Neural crest cell (in vitro differentiated cells): ENCODE results near the gene LTBP1. TPM values are rescaled to one million over a fixed set of nuclear protein-coding genes. Genes with fewer than 3 reads are reported as not detected.
A peak's percentile ranks its signal among the peaks of the same experiment; 100 is the strongest.

Experiments
- DNase-seq: peaks from one replicate; pipeline ENCODE4 v3.0.0; 2021; ENCODE audit warnings: low read depth, mixed read lengths, low spot score
- H3K27ac Mint-ChIP-seq: one replicate; pipeline ENCODE4 v1.8.0; 2021; ENCODE audit warnings: mild to moderate bottlenecking, mixed read lengths; ENCODE audit not compliant: unreplicated experiment
- H3K27me3 Mint-ChIP-seq: 2 replicates; pipeline ENCODE4 v1.8.0; 2021; ENCODE audit warnings: low read depth, mild to moderate bottlenecking, mixed read lengths
- H3K36me3 Mint-ChIP-seq: 2 replicates; pipeline ENCODE4 v1.8.0; 2021; ENCODE audit warnings: low read depth, mild to moderate bottlenecking, mixed read lengths
- H3K4me1 Mint-ChIP-seq: 2 replicates; pipeline ENCODE4 v1.8.0; 2021; ENCODE audit warnings: mixed read lengths
- H3K4me3 Mint-ChIP-seq: one replicate; pipeline ENCODE4 v1.8.0; 2021; ENCODE audit warnings: mild to moderate bottlenecking, mixed read lengths
- H3K9me3 Mint-ChIP-seq: 2 replicates; pipeline ENCODE4 v1.8.0; 2021; ENCODE audit warnings: mixed read lengths
- total RNA-seq: library from RNA; stranded (reverse); gene quantifications from 2 replicates; pipeline ENCODE4 v1.2.1, GENCODE V29; 2021
- TF ChIP-seq, protein P1 (sequence below): fragments of 200-600 bp; sonication (generic); conservative IDR thresholded peaks from 2 replicates; pipeline ENCODE4 v1.5.0; 2021; ENCODE audit warnings: antibody characterized with exemption, mild to moderate bottlenecking

Gene LTBP1
- total RNA-seq, 1 donor from 2014 or later = 30.2 TPM

DNA sequence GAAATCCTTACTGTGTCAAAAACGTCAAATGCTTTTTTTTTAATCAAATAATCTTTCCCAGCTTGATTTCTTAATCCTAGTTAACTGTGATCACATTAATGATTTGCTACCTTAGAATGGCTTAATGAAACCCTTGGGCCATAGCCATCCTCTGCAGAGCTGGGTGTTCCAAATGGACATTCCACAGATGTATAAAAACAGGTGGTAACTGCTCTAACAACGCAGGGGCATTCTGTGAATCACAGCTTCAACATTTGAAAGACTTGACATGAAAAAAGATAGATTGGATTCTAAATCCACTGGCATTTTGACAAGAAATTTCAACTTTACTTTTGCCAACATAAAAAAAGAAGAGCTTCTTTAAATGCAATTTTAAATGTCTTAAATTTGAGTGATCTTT lies 459.9 kb downstream of the LTBP1 start:
- Mint-ChIP-seq H3K27me3 (no peaks in the 10 kb centered on the region), H3K4me1 (no peaks in the 10 kb centered on the region), H3K27ac (no peak overlapping the region), H3K36me3 (peaks cover 3% of the 10 kb centered on the region), H3K4me3 (no peak overlapping the region), H3K9me3 (peaks cover 6% of the 10 kb centered on the region)
- DNase-seq = no peak
- TF ChIP-seq, protein P1, sequence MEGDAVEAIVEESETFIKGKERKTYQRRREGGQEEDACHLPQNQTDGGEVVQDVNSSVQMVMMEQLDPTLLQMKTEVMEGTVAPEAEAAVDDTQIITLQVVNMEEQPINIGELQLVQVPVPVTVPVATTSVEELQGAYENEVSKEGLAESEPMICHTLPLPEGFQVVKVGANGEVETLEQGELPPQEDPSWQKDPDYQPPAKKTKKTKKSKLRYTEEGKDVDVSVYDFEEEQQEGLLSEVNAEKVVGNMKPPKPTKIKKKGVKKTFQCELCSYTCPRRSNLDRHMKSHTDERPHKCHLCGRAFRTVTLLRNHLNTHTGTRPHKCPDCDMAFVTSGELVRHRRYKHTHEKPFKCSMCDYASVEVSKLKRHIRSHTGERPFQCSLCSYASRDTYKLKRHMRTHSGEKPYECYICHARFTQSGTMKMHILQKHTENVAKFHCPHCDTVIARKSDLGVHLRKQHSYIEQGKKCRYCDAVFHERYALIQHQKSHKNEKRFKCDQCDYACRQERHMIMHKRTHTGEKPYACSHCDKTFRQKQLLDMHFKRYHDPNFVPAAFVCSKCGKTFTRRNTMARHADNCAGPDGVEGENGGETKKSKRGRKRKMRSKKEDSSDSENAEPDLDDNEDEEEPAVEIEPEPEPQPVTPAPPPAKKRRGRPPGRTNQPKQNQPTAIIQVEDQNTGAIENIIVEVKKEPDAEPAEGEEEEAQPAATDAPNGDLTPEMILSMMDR = no peak

DNA sequence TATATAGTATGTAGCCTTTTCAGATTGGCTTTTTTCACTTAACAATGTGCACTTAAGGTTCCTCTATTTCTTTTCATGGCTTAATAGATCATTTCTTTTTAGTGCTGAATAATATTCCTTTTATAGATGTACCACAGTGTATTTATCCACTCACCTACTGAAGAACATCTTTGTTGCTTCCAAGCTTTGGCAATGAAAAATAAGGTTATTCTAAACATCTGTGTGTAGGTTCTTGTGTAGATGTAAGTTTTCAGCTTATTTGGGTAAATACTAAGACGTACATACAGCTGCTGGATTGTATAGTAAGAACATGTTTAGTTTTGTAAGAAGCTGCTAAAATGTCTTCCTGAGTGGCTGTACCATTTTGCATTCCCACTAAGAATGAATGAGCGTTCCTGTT lies 461.4 kb downstream of the LTBP1 start:
- no peaks in the 10 kb centered on the region for H3K27me3 Mint-ChIP-seq
- H3K4me3 Mint-ChIP-seq = no peak overlapping the region
- peaks cover 3% of the 10 kb centered on the region for H3K36me3 Mint-ChIP-seq
- H3K27ac Mint-ChIP-seq = no peak overlapping the region
- DNase-seq = no peak
- peaks cover 6% of the 10 kb centered on the region for H3K9me3 Mint-ChIP-seq
- TF ChIP-seq, protein P1 = no peak
- H3K4me1 Mint-ChIP-seq = no peaks in the 10 kb centered on the region

DNA sequence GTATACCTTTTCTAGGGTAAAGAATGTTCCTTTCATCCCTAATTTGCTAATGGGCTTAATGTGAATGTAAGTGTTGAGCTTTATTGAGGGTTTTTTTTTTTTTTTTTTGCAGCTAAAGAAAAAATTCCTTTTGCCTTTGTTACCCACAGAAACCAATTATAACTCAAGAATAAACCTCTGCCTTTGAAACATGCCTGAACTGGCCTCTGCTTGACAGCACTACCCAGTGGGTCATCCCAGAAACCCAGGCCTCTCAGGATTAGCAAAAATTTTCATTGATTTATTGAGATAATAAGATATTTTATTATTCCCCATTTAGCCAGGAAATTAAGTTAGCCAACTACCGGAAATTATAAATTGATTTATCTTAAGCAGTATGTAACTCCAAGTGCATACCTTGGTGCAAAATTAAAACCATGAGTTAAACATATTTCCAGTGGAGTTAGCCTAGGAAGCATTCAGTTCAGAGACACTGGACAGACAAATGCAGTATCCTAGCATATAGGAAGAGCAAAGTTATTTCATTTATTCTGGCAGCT lies 462.7 kb downstream of the LTBP1 start:
- H3K4me3 Mint-ChIP-seq = no peak overlapping the region
- H3K4me1 Mint-ChIP-seq = no peaks in the 10 kb centered on the region
- DNase-seq = no peak
- H3K27me3 Mint-ChIP-seq = no peaks in the 10 kb centered on the region
- TF ChIP-seq, protein P1 = no peak
- H3K36me3 Mint-ChIP-seq = peaks cover 3% of the 10 kb centered on the region
- no peak overlapping the region for H3K27ac Mint-ChIP-seq
- peaks cover 6% of the 10 kb centered on the region for H3K9me3 Mint-ChIP-seq

DNA sequence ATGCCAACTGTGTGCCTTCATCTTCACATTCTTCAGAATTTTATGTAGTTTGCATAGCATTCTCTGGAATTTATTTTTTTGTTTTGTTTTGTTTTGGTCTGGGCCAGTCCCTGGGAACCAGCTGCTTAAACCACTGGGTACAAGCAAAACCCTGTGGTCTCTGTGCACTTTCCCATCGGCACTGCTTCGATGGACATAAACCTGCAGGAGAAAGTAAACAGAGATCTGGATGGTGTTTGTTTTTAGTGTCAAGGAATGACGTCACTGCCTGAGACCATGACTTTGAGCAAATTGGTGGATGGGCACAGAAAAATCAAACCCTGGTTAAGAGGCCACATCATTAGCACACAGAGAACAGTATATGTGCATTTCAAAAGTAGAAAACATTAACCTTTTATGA lies 465.0 kb downstream of the LTBP1 start:
- Mint-ChIP-seq H3K27me3 (no peaks in the 10 kb centered on the region), H3K4me1 (no peaks in the 10 kb centered on the region), H3K4me3 (no peak overlapping the region), H3K27ac (no peak overlapping the region), H3K36me3 (peaks cover 3% of the 10 kb centered on the region), H3K9me3 (peaks cover 6% of the 10 kb centered on the region)
- no peak for DNase-seq
- TF ChIP-seq, protein P1 = no peak

DNA sequence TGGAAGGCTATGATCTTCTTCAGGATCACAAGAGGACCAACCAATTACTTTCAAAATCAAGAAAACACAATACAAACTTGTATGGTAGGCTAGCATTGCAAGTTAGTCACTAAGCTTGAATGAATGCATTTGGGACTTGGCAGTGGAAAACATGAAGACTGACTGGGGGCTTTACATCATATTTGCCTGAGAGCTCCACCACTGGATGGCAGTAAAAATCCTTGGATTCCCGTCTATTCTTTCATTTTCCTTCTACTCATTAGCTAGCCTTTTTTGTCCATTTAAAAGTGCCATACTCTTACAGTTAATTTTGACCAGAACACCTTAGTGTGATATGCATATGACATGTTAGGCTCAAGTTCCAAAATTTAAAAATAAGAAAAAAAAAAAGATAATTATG lies 466.2 kb downstream of the LTBP1 start:
- TF ChIP-seq, protein P1 = peak; percentile 26
- H3K27me3 Mint-ChIP-seq = no peaks in the 10 kb centered on the region
- H3K27ac Mint-ChIP-seq = no peak overlapping the region
- DNase-seq = no peak
- H3K4me3 Mint-ChIP-seq = no peak overlapping the region
- no peaks in the 10 kb centered on the region for H3K4me1 Mint-ChIP-seq
- H3K36me3 Mint-ChIP-seq = peaks cover 3% of the 10 kb centered on the region
- peaks cover 5% of the 10 kb centered on the region for H3K9me3 Mint-ChIP-seq
